NOMO-1 treated with DMSO at 0.1 percent for 48 hours (cell line): ENCODE results near the gene ALK.

Experiments used
- DNase-seq: peaks from one replicate; lab custom pipeline; 2025; ENCODE audit not compliant: unreplicated experiment; lab: John Stamatoyannopoulos, UW

The ALK gene

GRCh38 chr2:29509397-29509796 is 412.0 kb downstream of the ALK start:
- DNase-seq: no peak

- DNase-seq: no peak
Measured at GRCh38 chr2:29504746-29505145, 416.6 kb downstream of the ALK start.

GRCh38 chr2:29502460-29502911 is 418.9 kb downstream of the ALK start:
- no peak for DNase-seq

GRCh38 chr2:29497375-29497774 is 424.0 kb downstream of the ALK start:
- no peak for DNase-seq

GRCh38 chr2:29496198-29496597 is 425.2 kb downstream of the ALK start:
- DNase-seq: no peak

GRCh38 chr2:29495536-29496060 is 425.8 kb downstream of the ALK start:
- no peak for DNase-seq

- DNase-seq: no peak
Measured at GRCh38 chr2:29495068-29495467, 426.3 kb downstream of the ALK start.

- DNase-seq: no peak
Measured at GRCh38 chr2:29492701-29493100, 428.7 kb downstream of the ALK start.

- DNase-seq: no peak
Measured at GRCh38 chr2:29490045-29490444, 431.3 kb downstream of the ALK start.

- DNase-seq: no peak
Measured at GRCh38 chr2:29489568-29489967, 431.8 kb downstream of the ALK start.

GRCh38 chr2:29487967-29488555 is 433.3 kb downstream of the ALK start:
- no peak for DNase-seq

- DNase-seq: no peak
Measured at GRCh38 chr2:29485631-29486030, 435.8 kb downstream of the ALK start.

- DNase-seq: no peak
Measured at GRCh38 chr2:29485117-29485516, 436.3 kb downstream of the ALK start.

GRCh38 chr2:29482867-29483266 is 438.5 kb downstream of the ALK start:
- DNase-seq: no peak

GRCh38 chr2:29482348-29482747 is 439.0 kb downstream of the ALK start:
- DNase-seq: no peak

- no peak for DNase-seq
Measured at GRCh38 chr2:29481313-29481712, 440.1 kb downstream of the ALK start.

GRCh38 chr2:29480426-29480825 is 441.0 kb downstream of the ALK start:
- DNase-seq: peak; percentile 61

GRCh38 chr2:29479401-29479800 is 442.0 kb downstream of the ALK start:
- no peak for DNase-seq

GRCh38 chr2:29478641-29479040 is 442.7 kb downstream of the ALK start:
- no peak for DNase-seq

- no peak for DNase-seq
Measured at GRCh38 chr2:29477186-29477585, 444.2 kb downstream of the ALK start.

- no peak for DNase-seq
Measured at GRCh38 chr2:29475499-29475898, 445.9 kb downstream of the ALK start.

GRCh38 chr2:29469961-29470360 is 451.4 kb downstream of the ALK start:
- no peak for DNase-seq

GRCh38 chr2:29469516-29469915 is 451.9 kb downstream of the ALK start:
- no peak for DNase-seq
